ACC112 (cell line): ENCODE results near the gene COBL.

Experiments
- H2AFZ ChIP-seq: fragments of 200-600 bp; sonication (generic); one replicate; pipeline ENCODE4 v1.6.0; 2017; ENCODE audit warnings: antibody characterized with exemption, low read length; ENCODE audit not compliant: unreplicated experiment
- H3K27ac ChIP-seq: fragments of 200-600 bp; sonication (generic); 2 replicates; pipeline ENCODE4 v1.5.1; 2014; ENCODE audit warnings: low read depth, mild to moderate bottlenecking, antibody characterized with exemption, low read length, moderate library complexity
- H3K27me3 ChIP-seq: fragments of 200-600 bp; sonication (generic); 2 replicates; pipeline ENCODE4 v1.6.1; 2014; ENCODE audit warnings: mild to moderate bottlenecking, antibody characterized with exemption, low read length, moderate library complexity, mixed read lengths; ENCODE audit not compliant: insufficient read depth
- H3K36me3 ChIP-seq: fragments of 200-600 bp; sonication (generic); 2 replicates; pipeline ENCODE4 v1.6.1; 2016; ENCODE audit warnings: mild to moderate bottlenecking, antibody characterized with exemption, low read length, moderate library complexity, mixed read lengths; ENCODE audit not compliant: insufficient read depth
- H3K4me1 ChIP-seq: fragments of 200-600 bp; sonication (generic); one replicate; pipeline ENCODE4 v1.6.1; 2016; ENCODE audit warnings: low read length, mixed read lengths; ENCODE audit not compliant: insufficient read depth, unreplicated experiment, control insufficient read depth
- H3K4me3 ChIP-seq: fragments of 200-600 bp; sonication (generic); 2 replicates; pipeline ENCODE4 v1.5.1; 2014; ENCODE audit warnings: mild to moderate bottlenecking, low read depth, low read length
- H3K79me2 ChIP-seq: fragments of 200-600 bp; sonication (generic); one replicate; pipeline ENCODE4 v1.6.0; 2016; ENCODE audit warnings: low read length; ENCODE audit not compliant: control insufficient read depth, unreplicated experiment, insufficient read depth

COBL gene

DNA sequence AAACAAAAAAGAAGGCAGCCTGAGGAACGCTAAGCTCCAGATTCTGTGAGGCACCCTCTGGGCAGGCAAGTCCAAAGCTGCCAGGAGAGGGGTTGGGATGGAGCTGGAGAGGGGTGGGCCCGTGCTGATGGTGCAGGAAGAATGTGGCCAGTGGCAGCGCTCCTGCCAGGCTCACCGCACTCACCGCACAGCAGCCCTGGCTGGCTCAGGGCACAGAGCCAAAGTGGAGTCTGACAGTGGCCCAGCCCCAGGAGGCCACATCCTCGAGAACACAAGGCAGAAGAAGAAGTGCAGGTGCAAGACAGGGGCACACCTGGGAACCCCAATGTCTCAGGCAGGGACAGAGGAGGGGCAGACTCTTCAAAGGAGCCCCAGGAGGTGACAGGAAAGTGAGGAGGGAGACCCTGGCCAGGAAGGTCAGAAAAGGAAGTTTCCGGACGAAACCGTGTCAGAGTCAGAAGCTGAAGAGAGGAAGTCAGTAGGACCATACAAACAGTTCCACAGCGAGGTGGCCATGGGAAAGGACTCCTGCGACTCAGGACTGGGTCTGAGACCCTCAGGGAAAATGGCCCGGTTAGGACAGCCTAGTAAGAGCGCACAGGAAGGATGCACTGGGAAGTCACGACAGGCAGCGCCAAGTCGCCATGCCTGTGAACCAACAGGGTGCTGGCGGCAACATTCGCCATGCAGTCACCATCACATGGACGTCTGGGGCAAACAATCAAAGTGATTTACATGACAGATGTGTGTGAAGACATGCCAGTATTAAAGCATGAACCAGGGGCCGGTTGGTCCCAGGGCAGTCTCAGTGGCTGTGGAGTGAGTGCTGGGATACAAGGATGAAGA, 54.4 kb downstream of the COBL start:
- Histone ChIP-seq H3K36me3 (no peaks in the 10 kb centered on the region), H3K27ac (no peak overlapping the region), H3K4me3 (no peak overlapping the region), H3K79me2 (no peaks in the 10 kb centered on the region), H3K27me3 (peaks cover 10% of the 10 kb centered on the region; the same call in 1 of the 2 replicates), H2AFZ (no peak overlapping the region), H3K4me1 (no peaks in the 10 kb centered on the region)

DNA sequence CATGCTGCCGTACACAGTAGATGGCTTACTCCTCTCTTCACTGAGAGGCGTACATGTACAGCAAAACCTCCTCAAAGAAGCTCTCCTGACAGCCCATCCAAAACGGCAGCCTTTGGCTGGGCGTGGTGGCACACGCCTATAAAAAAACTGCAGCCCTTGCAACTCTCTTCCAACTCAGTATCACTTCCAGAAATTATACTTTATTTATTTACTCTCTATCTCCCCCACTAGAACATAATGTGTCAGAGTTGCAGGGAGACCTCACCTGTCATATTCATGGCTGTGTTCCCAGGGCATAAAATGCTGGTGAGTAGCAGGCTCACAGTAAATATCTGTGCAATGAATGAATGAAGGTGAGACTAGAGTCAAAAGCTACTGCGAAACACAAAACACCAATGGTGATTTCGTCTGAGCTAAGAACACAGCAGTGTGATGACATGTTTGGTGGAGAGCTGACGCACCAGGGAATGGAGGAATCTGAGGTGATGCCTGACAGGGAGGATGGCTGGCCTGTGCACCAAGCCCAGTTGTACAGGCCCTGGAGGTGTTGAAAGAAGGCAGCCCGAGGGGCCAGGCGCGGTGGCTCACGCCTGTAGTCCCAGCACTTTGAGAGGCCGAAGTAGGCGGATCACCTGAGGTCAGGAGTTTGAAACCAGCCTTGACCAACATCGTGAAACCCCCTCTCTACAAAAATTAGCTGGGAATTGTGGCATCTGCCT, 55.3 kb downstream of the COBL start:
- H3K4me3 ChIP-seq: no peak overlapping the region
- no peak overlapping the region for H3K27ac ChIP-seq
- H3K36me3 ChIP-seq: no peaks in the 10 kb centered on the region
- no peaks in the 10 kb centered on the region for H3K79me2 ChIP-seq
- H2AFZ ChIP-seq: no peak overlapping the region
- H3K27me3 ChIP-seq: peaks cover 13% of the 10 kb centered on the region; the same call in 1 of the 2 replicates
- H3K4me1 ChIP-seq: no peaks in the 10 kb centered on the region

DNA sequence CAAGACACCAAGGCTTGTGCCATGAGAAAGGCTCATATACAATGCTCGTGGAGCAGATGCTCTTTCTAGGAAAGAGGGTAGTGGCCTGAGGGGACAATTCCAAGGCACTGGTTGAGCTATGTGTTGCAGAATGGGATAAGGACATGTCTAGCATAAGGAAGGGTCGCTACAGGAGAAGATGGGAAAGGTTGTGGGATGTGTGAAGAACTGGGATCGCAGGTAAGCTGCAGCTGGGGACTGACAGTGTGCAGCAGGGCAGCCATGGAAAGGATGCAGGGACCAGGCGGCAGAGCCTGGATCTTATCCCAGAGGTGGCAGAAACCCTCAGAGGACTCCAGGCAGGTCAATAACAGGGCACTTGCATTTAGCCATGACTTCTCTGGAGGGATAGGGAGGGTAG, 56.1 kb downstream of the COBL start:
- Histone ChIP-seq H3K4me1 (no peaks in the 10 kb centered on the region), H3K27ac (no peak overlapping the region), H3K4me3 (no peak overlapping the region), H3K36me3 (no peaks in the 10 kb centered on the region), H2AFZ (no peak overlapping the region), H3K79me2 (no peaks in the 10 kb centered on the region), H3K27me3 (peaks cover 13% of the 10 kb centered on the region; the same call in 1 of the 2 replicates)

DNA sequence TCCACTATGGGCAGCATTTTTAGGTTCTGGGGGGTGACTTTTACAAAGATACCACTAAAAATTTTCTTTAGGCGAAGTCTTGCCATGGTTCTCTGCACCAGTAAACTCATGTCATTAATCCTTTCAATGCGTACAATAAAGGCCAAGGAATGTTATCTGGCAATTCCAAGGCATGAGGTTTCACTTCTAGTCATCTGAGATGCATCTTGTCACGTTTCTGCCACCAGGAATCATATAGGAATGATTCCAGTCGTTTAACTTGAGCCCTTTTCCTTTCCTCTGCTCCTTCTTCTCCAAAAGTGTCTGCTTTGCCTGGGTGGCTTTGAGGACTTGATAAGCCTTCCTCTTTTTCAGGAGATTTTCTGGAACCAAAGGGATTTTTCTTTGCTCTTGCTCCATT, 56.8 kb downstream of the COBL start:
- no peaks in the 10 kb centered on the region for H3K36me3 ChIP-seq
- H3K4me1 ChIP-seq: no peaks in the 10 kb centered on the region
- peaks cover 13% of the 10 kb centered on the region; the same call in 1 of the 2 replicates for H3K27me3 ChIP-seq
- no peak overlapping the region for H3K27ac ChIP-seq
- H2AFZ ChIP-seq: no peak overlapping the region
- H3K79me2 ChIP-seq: no peaks in the 10 kb centered on the region
- no peak overlapping the region for H3K4me3 ChIP-seq

DNA sequence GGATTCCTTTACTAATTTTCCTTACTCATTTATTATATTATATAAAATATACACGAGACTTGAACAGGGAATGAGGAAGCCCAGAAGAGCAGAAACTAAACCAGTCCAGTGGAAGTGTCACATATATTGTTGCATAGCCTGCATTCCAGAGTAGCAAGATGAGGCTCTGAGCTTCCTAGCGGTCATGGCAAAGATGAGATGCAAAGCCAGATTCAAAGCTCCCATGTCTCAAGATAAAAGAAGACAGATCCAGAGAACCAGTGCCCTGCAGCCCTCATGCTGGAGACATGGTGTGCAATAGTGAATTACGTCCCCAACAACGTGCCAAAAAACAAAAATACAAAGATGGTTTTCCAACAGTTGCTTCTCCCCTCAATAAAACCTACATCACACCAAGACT, 59.7 kb downstream of the COBL start:
- Histone ChIP-seq H3K36me3 (no peaks in the 10 kb centered on the region), H2AFZ (no peak overlapping the region), H3K27me3 (peaks cover 13% of the 10 kb centered on the region; the same call in 1 of the 2 replicates), H3K4me3 (no peak overlapping the region), H3K79me2 (no peaks in the 10 kb centered on the region), H3K4me1 (no peaks in the 10 kb centered on the region), H3K27ac (no peak overlapping the region)

DNA sequence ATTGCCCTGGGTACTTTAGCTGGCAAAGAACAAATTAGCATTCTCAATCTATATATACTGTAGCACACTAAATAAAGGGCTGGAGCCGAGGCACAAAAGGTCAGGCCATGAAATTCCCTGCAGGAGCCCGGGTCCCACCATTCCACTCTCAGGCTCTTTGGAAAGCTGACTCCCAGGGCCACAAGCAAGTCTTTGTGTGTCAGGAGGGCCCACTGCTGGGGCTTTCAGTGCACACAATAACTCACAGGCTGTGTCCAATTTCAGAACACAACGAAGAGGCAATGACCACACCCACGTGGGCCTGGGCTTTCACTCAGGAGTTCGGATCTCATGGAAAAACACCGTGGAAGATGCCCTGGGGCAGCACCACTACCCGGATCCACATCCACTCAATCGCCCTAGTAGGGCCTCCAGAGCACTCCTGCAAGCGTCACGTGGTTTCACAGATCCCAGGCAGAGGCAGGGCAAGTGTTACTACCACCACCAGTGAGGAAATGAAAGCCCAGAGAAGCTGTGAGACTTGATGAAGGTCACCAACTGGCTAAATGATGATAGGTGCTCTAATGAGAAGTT, 60.3 kb downstream of the COBL start:
- Histone ChIP-seq H3K4me3 (no peak overlapping the region), H3K27me3 (peaks cover 13% of the 10 kb centered on the region; the same call in 1 of the 2 replicates), H3K27ac (no peak overlapping the region), H3K79me2 (no peaks in the 10 kb centered on the region), H3K4me1 (no peaks in the 10 kb centered on the region), H3K36me3 (no peaks in the 10 kb centered on the region), H2AFZ (no peak overlapping the region)

DNA sequence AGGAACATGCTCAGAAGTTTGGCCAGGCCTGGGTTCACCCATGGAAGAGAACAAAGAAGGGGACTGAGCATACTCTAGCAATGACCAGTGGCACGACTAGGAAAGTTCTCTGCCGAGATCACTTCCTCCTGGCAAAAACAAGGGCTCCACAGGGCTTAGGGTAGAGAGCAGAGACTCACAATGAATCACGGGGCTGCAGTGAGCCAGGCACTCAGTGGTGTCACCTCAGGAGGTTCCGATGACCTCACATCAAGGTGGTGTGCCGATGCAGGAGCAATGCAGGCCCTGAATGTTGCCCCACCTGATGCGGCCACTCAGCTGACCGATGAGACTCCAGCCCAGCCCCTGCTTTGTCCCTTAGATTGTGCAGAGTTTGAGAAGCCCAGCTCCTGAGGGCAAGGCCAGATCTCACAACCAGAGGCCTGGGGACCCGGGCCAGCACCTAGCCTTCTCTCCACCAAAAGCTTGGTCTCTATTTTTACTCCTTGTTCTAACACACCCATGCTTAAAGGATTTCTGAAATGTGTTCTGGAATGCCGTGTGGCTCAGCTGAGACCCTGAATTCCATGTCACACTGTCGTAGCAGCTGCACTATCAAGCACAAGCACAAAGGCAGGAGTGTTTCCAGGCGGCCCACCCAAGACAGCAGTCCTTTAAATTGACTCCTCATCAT, 60.9 kb downstream of the COBL start:
- no peaks in the 10 kb centered on the region for H3K79me2 ChIP-seq
- no peak overlapping the region for H3K27ac ChIP-seq
- no peak overlapping the region for H3K4me3 ChIP-seq
- no peak overlapping the region for H2AFZ ChIP-seq
- H3K36me3 ChIP-seq: no peaks in the 10 kb centered on the region
- H3K4me1 ChIP-seq: no peaks in the 10 kb centered on the region
- peaks cover 13% of the 10 kb centered on the region; the same call in 1 of the 2 replicates for H3K27me3 ChIP-seq

DNA sequence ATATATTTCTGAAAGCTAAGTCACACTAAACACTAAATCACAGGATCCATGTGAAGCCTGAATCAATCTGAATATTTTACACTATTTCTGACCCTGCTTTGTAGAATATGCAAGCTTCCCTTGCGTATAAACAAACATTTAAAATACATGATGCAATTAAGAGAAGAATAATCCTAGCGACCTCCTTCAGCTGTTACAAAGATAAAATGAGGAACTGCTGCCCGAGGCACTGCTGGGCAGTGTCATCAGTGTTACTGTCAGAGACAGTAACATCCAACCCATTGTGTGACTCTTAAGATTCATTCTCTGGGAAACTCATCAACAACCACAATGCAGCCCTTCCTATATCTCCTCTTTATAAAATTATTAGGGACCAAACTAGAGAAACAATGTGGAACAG, 61.6 kb downstream of the COBL start:
- H3K27me3 ChIP-seq: peaks cover 13% of the 10 kb centered on the region; the same call in 1 of the 2 replicates
- H3K79me2 ChIP-seq: no peaks in the 10 kb centered on the region
- no peak overlapping the region for H2AFZ ChIP-seq
- no peak overlapping the region for H3K4me3 ChIP-seq
- no peaks in the 10 kb centered on the region for H3K36me3 ChIP-seq
- no peak overlapping the region for H3K27ac ChIP-seq
- H3K4me1 ChIP-seq: no peaks in the 10 kb centered on the region

DNA sequence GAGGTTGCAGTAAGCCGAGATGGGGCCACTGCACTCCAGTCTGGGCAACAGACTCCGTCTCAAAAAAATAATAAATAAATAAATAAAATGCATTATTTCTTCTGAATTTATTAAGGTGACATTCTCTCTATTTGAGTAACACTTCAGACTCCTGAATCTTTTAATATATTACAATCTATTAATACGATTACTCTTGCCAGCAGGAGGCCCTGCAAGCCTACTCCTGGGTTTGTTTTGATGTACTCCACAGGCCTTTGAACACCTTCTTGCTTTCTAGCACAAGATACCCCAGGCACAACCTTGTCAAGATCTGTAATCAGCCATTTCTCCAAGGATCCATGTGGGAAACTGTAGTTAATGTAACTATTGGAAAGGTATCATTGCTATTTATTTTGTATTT, 63.5 kb downstream of the COBL start:
- Histone ChIP-seq H3K79me2 (no peaks in the 10 kb centered on the region), H2AFZ (no peak overlapping the region), H3K4me1 (no peaks in the 10 kb centered on the region), H3K27ac (no peak overlapping the region), H3K36me3 (no peaks in the 10 kb centered on the region), H3K4me3 (no peak overlapping the region), H3K27me3 (peaks cover 16% of the 10 kb centered on the region; the same call in 1 of the 2 replicates)

DNA sequence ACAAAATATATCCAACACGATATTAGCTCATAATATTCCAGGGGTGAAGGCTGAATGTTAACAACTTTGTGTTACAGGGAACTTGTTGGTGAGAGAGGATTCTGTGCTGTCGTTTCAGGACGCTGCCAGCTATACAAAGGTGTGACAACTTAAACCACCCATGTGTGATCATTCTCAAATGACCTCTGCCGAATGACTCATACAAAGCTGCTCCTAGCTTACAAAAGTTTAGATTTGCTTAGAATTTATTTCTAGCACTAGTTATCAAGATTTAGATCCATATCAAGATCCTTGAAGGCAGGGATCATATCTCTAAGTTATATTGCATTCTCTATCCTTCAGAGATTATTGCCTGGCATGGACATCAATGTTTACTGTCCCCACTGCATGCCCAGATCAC, 65.3 kb downstream of the COBL start:
- H3K4me1 ChIP-seq: no peaks in the 10 kb centered on the region
- no peak overlapping the region for H3K27ac ChIP-seq
- H3K27me3 ChIP-seq: peaks cover 7% of the 10 kb centered on the region; the same call in 1 of the 2 replicates
- H3K4me3 ChIP-seq: no peak overlapping the region
- H2AFZ ChIP-seq: no peak overlapping the region
- H3K79me2 ChIP-seq: no peaks in the 10 kb centered on the region
- no peaks in the 10 kb centered on the region for H3K36me3 ChIP-seq
